Transverse colon (tissue), 4 donors: Measurements from ENCODE around the gene UIMC1. TPM values are rescaled to one million over a fixed set of nuclear protein-coding genes. Genes with fewer than 3 reads are reported as not detected.
A peak's percentile ranks its signal among the peaks of the same experiment; 100 is the strongest.

Experiments used
- DNase-seq: peaks from one replicate; pipeline ENCODE4 v3.0.0-alpha.2; 2019
- H3K27ac ChIP-seq, 4 donors: fragments of 200-600 bp; sonication (generic); 2 replicates each; pipeline ENCODE4 v1.5.1; 2016 to 2018; ENCODE audit warnings: inconsistent platforms in 4 of 4
- H3K27me3 ChIP-seq: fragments of 200-600 bp; sonication (generic); 2 replicates; pipeline ENCODE4 v1.5.1; 2017; ENCODE audit warnings: inconsistent platforms
- H3K36me3 ChIP-seq, 4 donors: fragments of 200-600 bp; sonication (generic); 2 replicates each; pipeline ENCODE4 v1.5.1; 2017 to 2019; ENCODE audit warnings: inconsistent platforms in 4 of 4
- H3K4me1 ChIP-seq, 4 donors: fragments of 200-600 bp; sonication (generic); 2 replicates each; pipeline ENCODE4 v1.5.1; 2017 to 2020; ENCODE audit warnings: inconsistent platforms in 4 of 4
- H3K4me3 ChIP-seq, 4 donors: fragments of 200-600 bp; sonication (generic); 1 replicate in 1 of 4; 2 replicates in 3 of 4; pipeline versions ENCODE4 v1.5.1 to v1.6.1; 2017 to 2019; ENCODE audit warnings: inconsistent platforms in 4 of 4
- H3K9me3 ChIP-seq, 2 donors: fragments of 200-600 bp; sonication (generic); 2 replicates each; pipeline ENCODE4 v1.5.1; 2017 to 2019; ENCODE audit warnings: inconsistent platforms in 2 of 2
- EP300 ChIP-seq: sonication (generic); formaldehyde crosslinking; IDR thresholded peaks from one replicate; pipeline ENCODE4 v1.6.1; 2017; ENCODE audit warnings: antibody characterized with exemption, low read depth
- POLR2A ChIP-seq: fragments of 450-650 bp; IDR thresholded peaks from one replicate; pipeline ENCODE4 v1.6.1; 2016; ENCODE audit warnings: antibody characterized with exemption, mild to moderate bottlenecking, moderate library complexity
- POLR2AphosphoS5 ChIP-seq, 3 donors: sonication (generic); formaldehyde crosslinking; IDR thresholded peaks; one replicate each; pipeline ENCODE4 v1.6.1; 2016; ENCODE audit warnings: antibody characterized with exemption in 3 of 3
- WGBS, 2 donors: methylation state at CpG; one replicate each; pipeline ENCODE4 v1.1.5; 2018; ENCODE audit warnings: low coverage in 1 of 2; 5-methylcytosine and 5-hydroxymethylcytosine counted together
- in situ Hi-C, 4 donors: fragments of 200-750 bp; cut with MboI; loops; one replicate each; pipeline versions ENCODE4 v1.15.0 to v1.15.1; 2017; ENCODE audit warnings: low sequenced_read_pairs in 3 of 4, low pct_ligation_motif_present in 1 of 4, low pct_unique_long_range_greater_than_20kb in 1 of 4
- intact Hi-C: fragments of 100-400 bp; cut with DNase I; formaldehyde crosslinking; loops from one replicate; pipeline ENCODE4 v1.15.1; 2023; ENCODE audit warnings: low total_unique reads
- total RNA-seq, 4 donors: library from RNA; depleted of rRNA; stranded (reverse); fragments of >200 nt; gene quantifications; one replicate each; pipeline ENCODE4 v1.1.0, GENCODE V29; 2016
- TF ChIP-seq, protein P1 (sequence below), 5 experiments: fragments of 200-600 bp in 3 of 5; fragments of 450-650 bp in 2 of 5; sonication (generic) in 3 of 5; IDR thresholded peaks; 1 replicate in 2 of 5; 2 replicates in 3 of 5; pipeline ENCODE4 v1.5.1; 2016 to 2017; ENCODE audit warnings: antibody characterized with exemption in 5 of 5, inconsistent platforms in 3 of 5, mild to moderate bottlenecking in 2 of 5, moderate library complexity in 1 of 5

UIMC1 gene
- total RNA-seq, 4 donors from 2014 or later, result 25.1 to 213 (median 34.6) TPM

DNA sequence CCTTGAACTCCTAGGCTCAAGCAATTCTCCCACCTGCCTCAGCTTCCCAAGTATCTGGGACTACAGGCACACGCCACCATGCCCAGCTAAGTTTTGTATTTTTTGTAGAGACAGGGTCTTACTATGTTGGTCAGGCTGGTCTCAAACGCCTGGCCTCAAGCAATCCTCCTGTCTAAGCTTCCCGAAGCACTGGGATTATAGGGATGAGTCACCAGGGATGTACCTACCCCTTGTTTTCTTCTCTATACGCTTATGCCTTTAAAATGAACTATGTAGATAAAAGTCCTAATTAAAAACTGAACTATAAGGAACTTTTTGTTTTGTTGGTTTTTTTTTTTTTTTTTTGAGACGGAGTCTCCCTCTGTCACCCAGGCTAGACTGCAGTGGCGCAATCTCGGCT is 25.8 kb downstream of the UIMC1 start:
- H3K36me3 ChIP-seq, result peaks cover 0 to 32% (median 4%) of the 10 kb centered on the region in 4 donors
- no peak overlapping the region for H3K4me3 ChIP-seq
- in situ Hi-C loops (no loop called here), intact Hi-C loops (no loop called here)
- 93 to 97% methylated on average over 7 of the region's 7 CpGs for WGBS, 2 donors
- H3K4me1 ChIP-seq, result peaks cover 0 to 5% (median 0%) of the 10 kb centered on the region in 4 donors
- DNase-seq, result no peak
- H3K27ac ChIP-seq, result no peak overlapping the region
- H3K27me3 ChIP-seq, result no peaks in the 10 kb centered on the region
- TF ChIP-seq POLR2A, result no peak
- no peak for TF ChIP-seq EP300
- TF ChIP-seq, protein P1, sequence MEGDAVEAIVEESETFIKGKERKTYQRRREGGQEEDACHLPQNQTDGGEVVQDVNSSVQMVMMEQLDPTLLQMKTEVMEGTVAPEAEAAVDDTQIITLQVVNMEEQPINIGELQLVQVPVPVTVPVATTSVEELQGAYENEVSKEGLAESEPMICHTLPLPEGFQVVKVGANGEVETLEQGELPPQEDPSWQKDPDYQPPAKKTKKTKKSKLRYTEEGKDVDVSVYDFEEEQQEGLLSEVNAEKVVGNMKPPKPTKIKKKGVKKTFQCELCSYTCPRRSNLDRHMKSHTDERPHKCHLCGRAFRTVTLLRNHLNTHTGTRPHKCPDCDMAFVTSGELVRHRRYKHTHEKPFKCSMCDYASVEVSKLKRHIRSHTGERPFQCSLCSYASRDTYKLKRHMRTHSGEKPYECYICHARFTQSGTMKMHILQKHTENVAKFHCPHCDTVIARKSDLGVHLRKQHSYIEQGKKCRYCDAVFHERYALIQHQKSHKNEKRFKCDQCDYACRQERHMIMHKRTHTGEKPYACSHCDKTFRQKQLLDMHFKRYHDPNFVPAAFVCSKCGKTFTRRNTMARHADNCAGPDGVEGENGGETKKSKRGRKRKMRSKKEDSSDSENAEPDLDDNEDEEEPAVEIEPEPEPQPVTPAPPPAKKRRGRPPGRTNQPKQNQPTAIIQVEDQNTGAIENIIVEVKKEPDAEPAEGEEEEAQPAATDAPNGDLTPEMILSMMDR (IDR thresholded peaks at IDR 0.05), result no peak
- TF ChIP-seq POLR2AphosphoS5 (IDR thresholded peaks at IDR 0.05), result no peak
- no peaks in the 10 kb centered on the region for H3K9me3 ChIP-seq

DNA sequence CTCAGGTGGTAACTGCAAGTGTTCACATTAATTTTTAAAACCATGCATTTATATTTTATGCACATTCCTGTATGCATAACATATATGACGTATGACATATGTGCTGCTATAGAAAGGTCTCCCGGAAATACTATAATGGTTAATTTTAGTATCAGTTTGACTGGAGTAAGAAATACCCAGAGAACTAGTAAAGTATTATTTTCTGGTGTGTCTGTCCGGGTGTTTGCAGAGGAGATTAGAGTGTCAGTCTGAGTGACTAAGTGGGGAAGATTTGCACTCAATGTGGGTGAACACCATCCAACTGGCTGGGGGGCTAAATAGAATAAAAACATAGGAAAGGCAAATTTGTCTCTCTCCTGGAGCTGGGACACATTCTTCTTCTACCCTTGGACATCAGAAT is 26.9 kb downstream of the UIMC1 start:
- intact Hi-C loops, result no loop called here
- H3K4me3 ChIP-seq, result no peak overlapping the region
- in situ Hi-C loops, result no loop called here
- 77 to 97% methylated on average over 3 of the region's 3 CpGs for WGBS, 2 donors
- TF ChIP-seq POLR2AphosphoS5 (IDR thresholded peaks at IDR 0.05) (no peak), EP300 (no peak), POLR2A (no peak)
- TF ChIP-seq, protein P1 (IDR thresholded peaks at IDR 0.05), result no peak
- no peaks in the 10 kb centered on the region for H3K4me1 ChIP-seq
- no peaks in the 10 kb centered on the region for H3K9me3 ChIP-seq
- no peak overlapping the region for H3K27ac ChIP-seq
- DNase-seq, result no peak
- H3K27me3 ChIP-seq, result no peaks in the 10 kb centered on the region
- peaks cover 0 to 41% (median 8%) of the 10 kb centered on the region in 4 donors for H3K36me3 ChIP-seq

DNA sequence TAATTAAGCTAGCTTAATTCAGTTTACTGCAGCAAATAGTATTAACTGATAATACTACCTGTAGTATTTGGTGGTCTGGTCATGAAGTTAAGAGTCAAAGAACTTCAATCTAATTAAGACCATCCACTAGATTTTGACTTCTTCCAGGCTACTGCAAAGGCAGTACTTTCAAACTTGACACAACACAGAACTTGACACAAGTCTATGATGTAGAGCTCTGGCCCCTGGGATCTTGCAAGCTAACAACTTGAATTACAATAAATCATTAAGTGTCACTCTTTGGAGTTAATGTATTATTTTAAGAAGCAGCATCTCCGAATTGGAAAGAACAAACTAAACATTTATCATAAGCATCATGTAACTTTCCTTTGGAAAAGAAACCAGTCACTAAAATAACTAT is 40.9 kb downstream of the UIMC1 start:
- WGBS, 2 donors, result 62 to 75% methylated on average over 1 of the region's 1 CpG
- Histone ChIP-seq H3K36me3 (peaks cover 0 to 31% (median 8%) of the 10 kb centered on the region in 4 donors), H3K4me1 (peaks cover 0 to 11% (median 0%) of the 10 kb centered on the region in 4 donors), H3K4me3 (no peak overlapping the region), H3K27me3 (no peaks in the 10 kb centered on the region), H3K27ac (no peak overlapping the region), H3K9me3 (no peaks in the 10 kb centered on the region)
- in situ Hi-C loops, result loop anchor here in 3 of 4 donors (10.0 to 25.0 kb wide), 2 partner anchors 301 to 303 kb away; no protein-coding TSS in a partner anchor
- intact Hi-C loops, result no loop called here
- TF ChIP-seq POLR2A (no peak), EP300 (no peak), POLR2AphosphoS5 (IDR thresholded peaks at IDR 0.05) (no peak)
- TF ChIP-seq, protein P1 (IDR thresholded peaks at IDR 0.05), result no peak
- no peak for DNase-seq

DNA sequence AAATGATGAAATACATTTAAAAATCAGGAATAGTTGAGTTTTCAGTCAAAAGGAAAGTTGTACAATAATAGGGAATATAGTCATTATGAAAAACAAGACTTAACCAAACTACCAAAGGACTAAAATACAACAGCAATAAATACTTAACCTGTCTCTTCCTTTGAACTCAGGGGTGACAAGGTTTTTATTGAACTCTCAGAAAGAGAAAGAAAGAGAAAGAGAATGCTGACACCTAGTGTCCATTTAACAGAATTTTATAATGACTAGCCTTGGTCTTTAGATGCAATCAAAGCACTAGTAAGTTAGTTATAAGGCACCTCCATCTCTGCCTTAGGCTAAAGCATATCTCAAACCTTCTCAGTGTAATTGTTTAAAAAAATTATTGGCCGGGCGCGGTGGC is 47.5 kb downstream of the UIMC1 start:
- in situ Hi-C loops, result loop anchor here in 2 of 4 donors (25.0 kb wide), 1 partner anchor 297 kb away; no protein-coding TSS in a partner anchor
- no peak for TF ChIP-seq POLR2A
- TF ChIP-seq, protein P1 (IDR thresholded peaks at IDR 0.05), result peak in 4 of 5 experiments; percentile 42 to 52 (median 46)
- no peaks in the 10 kb centered on the region for H3K9me3 ChIP-seq
- no peak overlapping the region for H3K4me3 ChIP-seq
- intact Hi-C loops, result no loop called here
- DNase-seq, result no peak
- no peaks in the 10 kb centered on the region for H3K4me1 ChIP-seq
- no peak overlapping the region for H3K27ac ChIP-seq
- no peaks in the 10 kb centered on the region for H3K27me3 ChIP-seq
- WGBS, 2 donors, result 56 to 76% methylated on average over 3 of the region's 3 CpGs
- peaks cover 0 to 26% (median 6%) of the 10 kb centered on the region in 4 donors for H3K36me3 ChIP-seq
